ENCODE data around the gene TSHZ2. TPM values are rescaled to one million over a fixed set of nuclear protein-coding genes. Genes with fewer than 3 reads are reported as not detected.

Gene TSHZ2
- total and polyA plus RNA-seq, 2 donors (not counting 3 experiments of a cell fraction or from before 2014, with no cell fraction given) = not detected

DNA sequence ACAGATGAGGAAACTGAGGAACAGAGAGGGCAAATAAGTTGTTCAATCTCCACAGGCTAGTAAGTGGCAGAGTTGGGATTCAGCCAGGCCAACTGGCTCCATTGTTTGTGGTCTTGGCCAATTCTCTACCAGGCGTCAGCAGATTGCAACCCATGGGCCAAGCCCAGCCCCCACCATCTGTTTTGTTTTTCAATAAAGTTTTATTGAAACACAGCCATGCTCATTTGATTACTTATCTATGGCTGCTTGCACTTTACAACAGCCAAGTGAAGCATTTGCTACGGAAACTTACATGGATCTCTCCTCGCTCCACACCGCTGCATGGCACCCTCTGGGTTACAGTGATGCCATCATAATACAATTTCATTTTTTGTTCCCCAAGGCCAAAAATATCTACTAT is 530.7 kb downstream of the TSHZ2 start:
- H3K36me3 ChIP-seq (ENCODE audit: control insufficient read depth in 2 of 2, extremely low read depth in 1 of 2, insufficient read depth in 2 of 2, low read length in 2 of 2) = no peaks in the 10 kb centered on the region
- ChIA-PET CTCF (interaction anchor here (1.2 kb wide), 1 partner anchor 8 kb away, joined by 3 read pairs; no protein-coding TSS in a partner anchor), POLR2A (no interaction called here)
- no peak overlapping the region for H3K4me3 ChIP-seq (replicated peaks in 1 of 3; ENCODE audit: insufficient read depth in 1 of 3, low read depth in 1 of 3, low read length in 3 of 3)
- FAIRE-seq (no peak), DNase-seq (ENCODE audit: low read depth, low spot score) (no peak)
- H3K4me2 ChIP-seq (ENCODE audit: insufficient read depth, low read length) = no peak overlapping the region
- dilution Hi-C loops (cut with MboI; ENCODE audit: extremely low pct_ligation_motif_present, low sequenced_read_pairs) = no loop called here
- no peaks in the 10 kb centered on the region for H3K27me3 ChIP-seq (ENCODE audit: control insufficient read depth in 2 of 2, insufficient read depth in 2 of 2, low read length in 2 of 2)
- no peaks in the 10 kb centered on the region for H3K79me2 ChIP-seq (ENCODE audit: control insufficient read depth, insufficient read depth, low read length)
- no peak overlapping the region for H3K27ac ChIP-seq (ENCODE audit: insufficient read depth, low read depth, low read length)
- no peak overlapping the region for H2AFZ ChIP-seq (ENCODE audit: low read depth, low read length)
- no TSS peak for BruUV-seq (replicated peaks)
- no peaks in the 10 kb centered on the region for H4K20me1 ChIP-seq (replicated peaks; ENCODE audit: control insufficient read depth, extremely low read depth, insufficient read depth, low read length)
- H3K9me1 ChIP-seq (replicated peaks; ENCODE audit: control insufficient read depth, extremely low read depth, insufficient read depth, low read length) = no peaks in the 10 kb centered on the region
- intact Hi-C loops (cut with micrococcal nuclease) = no loop called here
- no peaks in the 10 kb centered on the region for H3K4me1 ChIP-seq (ENCODE audit: control insufficient read depth, extremely low read depth, insufficient read depth, low read length)
- H3K9ac ChIP-seq (replicated peaks; ENCODE audit: extremely low read depth, insufficient read depth, low read length) = no peak overlapping the region
- H3K9me3 ChIP-seq (replicated peaks; ENCODE audit: control insufficient read depth, insufficient read depth, low read length) = no peaks in the 10 kb centered on the region
- no peak for TF ChIP-seq GATA2 (IDR thresholded peaks at IDR 0.05; ENCODE audit: insufficient read depth, insufficient read length, low read depth, low read length)
- TF ChIP-seq, protein P1, sequence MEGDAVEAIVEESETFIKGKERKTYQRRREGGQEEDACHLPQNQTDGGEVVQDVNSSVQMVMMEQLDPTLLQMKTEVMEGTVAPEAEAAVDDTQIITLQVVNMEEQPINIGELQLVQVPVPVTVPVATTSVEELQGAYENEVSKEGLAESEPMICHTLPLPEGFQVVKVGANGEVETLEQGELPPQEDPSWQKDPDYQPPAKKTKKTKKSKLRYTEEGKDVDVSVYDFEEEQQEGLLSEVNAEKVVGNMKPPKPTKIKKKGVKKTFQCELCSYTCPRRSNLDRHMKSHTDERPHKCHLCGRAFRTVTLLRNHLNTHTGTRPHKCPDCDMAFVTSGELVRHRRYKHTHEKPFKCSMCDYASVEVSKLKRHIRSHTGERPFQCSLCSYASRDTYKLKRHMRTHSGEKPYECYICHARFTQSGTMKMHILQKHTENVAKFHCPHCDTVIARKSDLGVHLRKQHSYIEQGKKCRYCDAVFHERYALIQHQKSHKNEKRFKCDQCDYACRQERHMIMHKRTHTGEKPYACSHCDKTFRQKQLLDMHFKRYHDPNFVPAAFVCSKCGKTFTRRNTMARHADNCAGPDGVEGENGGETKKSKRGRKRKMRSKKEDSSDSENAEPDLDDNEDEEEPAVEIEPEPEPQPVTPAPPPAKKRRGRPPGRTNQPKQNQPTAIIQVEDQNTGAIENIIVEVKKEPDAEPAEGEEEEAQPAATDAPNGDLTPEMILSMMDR (IDR thresholded peaks at IDR 0.05; ENCODE audit: extremely low read depth in 1 of 2, insufficient read depth in 1 of 2, low read depth in 1 of 2, low read length in 2 of 2) = no peak
- no peak for TF ChIP-seq POLR2A (IDR thresholded peaks at IDR 0.05; ENCODE audit: low read depth, low read length)
- no peak for TF ChIP-seq JUN (IDR thresholded peaks at IDR 0.05; ENCODE audit: borderline replicate concordance, insufficient read depth, insufficient read length, low read depth)
- no peak for TF ChIP-seq POLR2AphosphoS5 (IDR thresholded peaks at IDR 0.05; ENCODE audit: insufficient read depth, low read depth, low read length)
- TF ChIP-seq EZH2 (IDR thresholded peaks at IDR 0.05; ENCODE audit: borderline replicate concordance, low read depth, low read length, severe bottlenecking) = no peak
- TF ChIP-seq, protein P2, sequence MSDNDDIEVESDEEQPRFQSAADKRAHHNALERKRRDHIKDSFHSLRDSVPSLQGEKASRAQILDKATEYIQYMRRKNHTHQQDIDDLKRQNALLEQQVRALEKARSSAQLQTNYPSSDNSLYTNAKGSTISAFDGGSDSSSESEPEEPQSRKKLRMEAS (IDR thresholded peaks at IDR 0.05; ENCODE audit: insufficient read depth, insufficient read length) = no peak
- TF ChIP-seq MYC (IDR thresholded peaks at IDR 0.05; ENCODE audit: low read depth, low read length) = no peak
- no peak for TF ChIP-seq FOS (IDR thresholded peaks at IDR 0.05; ENCODE audit: borderline replicate concordance, insufficient read depth, low read length)
